ENCODE data around the gene ZBED4. TPM values are rescaled to one million over a fixed set of nuclear protein-coding genes. Genes with fewer than 3 reads are reported as not detected.

The ZBED4 gene
- total and polyA plus RNA-seq, 2 of the 13 experiments (the other 11 are each of a cell fraction or from before 2014, with no cell fraction given), result 5.4 to 9.6 TPM

GRCh38 chr22:49880281-49880680 lies 26.6 kb downstream of the ZBED4 start (continued):
- TF ChIP-seq, protein P1, sequence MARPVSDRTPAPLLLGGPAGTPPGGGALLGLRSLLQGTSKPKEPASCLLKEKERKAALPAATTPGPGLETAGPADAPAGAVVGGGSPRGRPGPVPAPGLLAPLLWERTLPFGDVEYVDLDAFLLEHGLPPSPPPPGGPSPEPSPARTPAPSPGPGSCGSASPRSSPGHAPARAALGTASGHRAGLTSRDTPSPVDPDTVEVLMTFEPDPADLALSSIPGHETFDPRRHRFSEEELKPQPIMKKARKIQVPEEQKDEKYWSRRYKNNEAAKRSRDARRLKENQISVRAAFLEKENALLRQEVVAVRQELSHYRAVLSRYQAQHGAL (CRISPR knock-in tag; IDR thresholded peaks at IDR 0.05; ENCODE audit: not compliant biosample characterization), result no peak
- TF ChIP-seq, protein P2, sequence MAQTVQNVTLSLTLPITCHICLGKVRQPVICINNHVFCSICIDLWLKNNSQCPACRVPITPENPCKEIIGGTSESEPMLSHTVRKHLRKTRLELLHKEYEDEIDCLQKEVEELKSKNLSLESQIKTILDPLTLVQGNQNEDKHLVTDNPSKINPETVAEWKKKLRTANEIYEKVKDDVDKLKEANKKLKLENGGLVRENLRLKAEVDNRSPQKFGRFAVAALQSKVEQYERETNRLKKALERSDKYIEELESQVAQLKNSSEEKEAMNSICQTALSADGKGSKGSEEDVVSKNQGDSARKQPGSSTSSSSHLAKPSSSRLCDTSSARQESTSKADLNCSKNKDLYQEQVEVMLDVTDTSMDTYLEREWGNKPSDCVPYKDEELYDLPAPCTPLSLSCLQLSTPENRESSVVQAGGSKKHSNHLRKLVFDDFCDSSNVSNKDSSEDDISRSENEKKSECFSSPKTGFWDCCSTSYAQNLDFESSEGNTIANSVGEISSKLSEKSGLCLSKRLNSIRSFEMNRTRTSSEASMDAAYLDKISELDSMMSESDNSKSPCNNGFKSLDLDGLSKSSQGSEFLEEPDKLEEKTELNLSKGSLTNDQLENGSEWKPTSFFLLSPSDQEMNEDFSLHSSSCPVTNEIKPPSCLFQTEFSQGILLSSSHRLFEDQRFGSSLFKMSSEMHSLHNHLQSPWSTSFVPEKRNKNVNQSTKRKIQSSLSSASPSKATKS (CRISPR knock-in tag; IDR thresholded peaks at IDR 0.05), result no peak

DNA sequence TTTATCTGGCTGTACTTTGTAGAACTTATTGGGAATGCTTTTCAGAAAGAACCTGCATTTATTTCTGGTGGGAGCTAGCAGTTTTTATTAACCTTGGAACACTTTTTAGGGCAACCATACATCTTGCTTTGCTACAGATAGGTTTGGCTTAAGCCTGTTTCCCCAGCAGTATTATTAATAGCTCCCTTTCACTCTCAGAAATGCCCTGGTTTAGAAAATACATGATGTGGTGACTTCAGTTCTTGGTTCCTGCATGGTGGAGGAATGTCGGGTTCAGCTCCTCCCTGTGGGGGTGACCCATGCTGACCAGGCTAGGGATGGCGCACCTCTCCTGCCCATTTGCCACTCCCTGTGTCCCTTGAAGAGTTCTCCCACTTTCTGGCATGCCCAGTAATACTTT lies 28.2 kb downstream of the ZBED4 start:
- POLR2A ChIA-PET, result no interaction called here
- BruUV-seq (replicated peaks), result no TSS peak
- 100% methylated on average over 2 of the region's 2 CpGs for WGBS (ENCODE audit: low lambda C conversion rate)
- TF ChIP-seq ZNF547 (CRISPR knock-in tag; IDR thresholded peaks at IDR 0.05) (no peak), MED13 (CRISPR knock-in tag; IDR thresholded peaks at IDR 0.05) (no peak), EP300 (IDR thresholded peaks at IDR 0.05; ENCODE audit: low read depth in 2 of 2, low read length in 2 of 2) (no peak), EP300 (CRISPR knock-in tag; IDR thresholded peaks at IDR 0.05; ENCODE audit: borderline replicate concordance) (no peak), ZNF879 (CRISPR knock-in tag; IDR thresholded peaks at IDR 0.05) (no peak), ZNF552 (CRISPR knock-in tag; IDR thresholded peaks at IDR 0.05; ENCODE audit: borderline replicate concordance) (no peak), GZF1 (CRISPR knock-in tag; IDR thresholded peaks at IDR 0.05) (no peak), KLF6 (CRISPR knock-in tag; IDR thresholded peaks at IDR 0.05) (no peak), SRSF4 (IDR thresholded peaks at IDR 0.05; ENCODE audit: low read depth, low read length, poor library complexity, severe bottlenecking) (no peak), U2AF2 (IDR thresholded peaks at IDR 0.05; ENCODE audit: low read depth, low read length) (no peak), MED1 (CRISPR knock-in tag; IDR thresholded peaks at IDR 0.05) (no peak), ZNF136 (CRISPR knock-in tag; IDR thresholded peaks at IDR 0.05; ENCODE audit: low read depth) (no peak)
- TF ChIP-seq, protein P3, sequence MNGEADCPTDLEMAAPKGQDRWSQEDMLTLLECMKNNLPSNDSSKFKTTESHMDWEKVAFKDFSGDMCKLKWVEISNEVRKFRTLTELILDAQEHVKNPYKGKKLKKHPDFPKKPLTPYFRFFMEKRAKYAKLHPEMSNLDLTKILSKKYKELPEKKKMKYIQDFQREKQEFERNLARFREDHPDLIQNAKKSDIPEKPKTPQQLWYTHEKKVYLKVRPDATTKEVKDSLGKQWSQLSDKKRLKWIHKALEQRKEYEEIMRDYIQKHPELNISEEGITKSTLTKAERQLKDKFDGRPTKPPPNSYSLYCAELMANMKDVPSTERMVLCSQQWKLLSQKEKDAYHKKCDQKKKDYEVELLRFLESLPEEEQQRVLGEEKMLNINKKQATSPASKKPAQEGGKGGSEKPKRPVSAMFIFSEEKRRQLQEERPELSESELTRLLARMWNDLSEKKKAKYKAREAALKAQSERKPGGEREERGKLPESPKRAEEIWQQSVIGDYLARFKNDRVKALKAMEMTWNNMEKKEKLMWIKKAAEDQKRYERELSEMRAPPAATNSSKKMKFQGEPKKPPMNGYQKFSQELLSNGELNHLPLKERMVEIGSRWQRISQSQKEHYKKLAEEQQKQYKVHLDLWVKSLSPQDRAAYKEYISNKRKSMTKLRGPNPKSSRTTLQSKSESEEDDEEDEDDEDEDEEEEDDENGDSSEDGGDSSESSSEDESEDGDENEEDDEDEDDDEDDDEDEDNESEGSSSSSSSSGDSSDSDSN (CRISPR knock-in tag; IDR thresholded peaks at IDR 0.05), result no peak

More for the DNA sequence above, 28.2 kb downstream of the ZBED4 start:
- Histone ChIP-seq H3K4me2 (ENCODE audit: low read depth, low read length) (no peak overlapping the region), H3K9ac (ENCODE audit: insufficient read depth, low read depth, low read length) (no peak overlapping the region), H3K27me3 (ENCODE audit: control insufficient read depth in 1 of 2, insufficient read depth in 2 of 2, low read length in 2 of 2) (no peaks in the 10 kb centered on the region), H3K4me3 (replicated peaks in 1 of 3; ENCODE audit: insufficient read depth in 1 of 3, low read depth in 2 of 3, low read length in 3 of 3) (no peak overlapping the region), H3K79me2 (ENCODE audit: insufficient read depth, low read length) (peaks cover 39% of the 10 kb centered on the region), H3K36me3 (replicated peaks in 1 of 2; ENCODE audit: control insufficient read depth in 1 of 2, insufficient read depth in 2 of 2, low read length in 2 of 2) (peaks cover 12 to 31% of the 10 kb centered on the region in 2 experiments; a peak in 4 of 5 replicates), H3K9me3 (ENCODE audit: low read length) (no peaks in the 10 kb centered on the region), H4K20me1 (ENCODE audit: insufficient read depth, low read length) (no peaks in the 10 kb centered on the region; the same call in 1 of the 2 replicates), H3K4me1 (ENCODE audit: insufficient read depth, low read length) (no peaks in the 10 kb centered on the region), H3K27ac (ENCODE audit: extremely low read length, insufficient read depth, low read length) (no peak overlapping the region), H2AFZ (ENCODE audit: low read length) (no peak overlapping the region)
- DNase-seq (ENCODE audit: low spot score) (no peak), FAIRE-seq (no peak), ATAC-seq (no peak)
- in situ Hi-C loops (cut with HindIII; ENCODE audit: extremely low pct_ligation_motif_present, low pct_unique_long_range_greater_than_20kb) (no loop called here), intact Hi-C loops (cut with micrococcal nuclease; ENCODE audit: unreplicated experiment) (no loop called here)
- CTCF ChIA-PET (ENCODE audit: low intra/inter-chr PET ratio, low total read pairs), result no interaction called here

Data from HepG2 (cell line).